NCI-H345 treated with DMSO at 0.1 percent for 48 hours (cell line): ENCODE data around the gene C1QL3.

Source experiments
- DNase-seq: peaks from one replicate; lab custom pipeline; 2025; ENCODE audit not compliant: unreplicated experiment; lab: John Stamatoyannopoulos, UW

The C1QL3 gene

GRCh38 chr10:16493884-16494536 is 27.7 kb downstream of the C1QL3 start:
- DNase-seq, result no peak

GRCh38 chr10:16491933-16492332 is 29.7 kb downstream of the C1QL3 start:
- peak; percentile 56 for DNase-seq

- DNase-seq, result no peak
These were observed 31.2 kb downstream of the C1QL3 start for GRCh38 chr10:16490511-16490910.

GRCh38 chr10:16483241-16483917 is 38.3 kb downstream of the C1QL3 start:
- DNase-seq, result no peak

GRCh38 chr10:16481052-16481728 is 40.5 kb downstream of the C1QL3 start:
- no peak for DNase-seq

- DNase-seq, result no peak
These were observed 42.9 kb downstream of the C1QL3 start for GRCh38 chr10:16478801-16479200.

- no peak for DNase-seq
These were observed 43.9 kb downstream of the C1QL3 start for GRCh38 chr10:16477757-16478156.

GRCh38 chr10:16472828-16473227 is 48.9 kb downstream of the C1QL3 start:
- no peak for DNase-seq

- no peak for DNase-seq
These were observed 50.9 kb downstream of the C1QL3 start for GRCh38 chr10:16470747-16471146.

- DNase-seq, result no peak
These were observed 55.7 kb downstream of the C1QL3 start for GRCh38 chr10:16466001-16466400.
